Erythroblast (primary cell): ENCODE results near the gene DVL3.
"Not testable (repeated sequence)": the region's sequence is repeated elsewhere in the genome, so short reads cannot be mapped to it uniquely, and the experiment has no call there.

Source experiments
- DNase-seq, 2 experiments: peaks; one replicate each; lab custom pipeline; 2025; lab: John Stamatoyannopoulos, UW
- GATA1 ChIP-seq: IDR thresholded peaks from 2 replicates; pipeline ENCODE4 v1.6.1; 2011; ENCODE audit warnings: low read depth, mild to moderate bottlenecking, control low read depth, low read length, moderate library complexity
- POLR2A ChIP-seq: IDR thresholded peaks from 2 replicates; pipeline ENCODE4 v1.6.1; 2011; ENCODE audit warnings: mild to moderate bottlenecking, low read length

Gene DVL3

GRCh38 chr3:184154885-184155643 is at the start of gene DVL3:
Gene DVL3, plus strand, starts transcription at chr3:184155377. Its CDS starts 259 bp downstream, at chr3:184155636.
- DNase-seq, result peak; percentile 77 to 87
- TF ChIP-seq POLR2A, result no peak

GRCh38 chr3:184110316-184110725 is 44.9 kb upstream of the DVL3 start:
- no peak for TF ChIP-seq GATA1
- DNase-seq, result peak; percentile 21 to 42

- TF ChIP-seq GATA1 (no peak), POLR2A (no peak)
- no peak for DNase-seq
Measured at GRCh38 chr3:184116017-184116416, 39.2 kb upstream of the DVL3 start.

DNA sequence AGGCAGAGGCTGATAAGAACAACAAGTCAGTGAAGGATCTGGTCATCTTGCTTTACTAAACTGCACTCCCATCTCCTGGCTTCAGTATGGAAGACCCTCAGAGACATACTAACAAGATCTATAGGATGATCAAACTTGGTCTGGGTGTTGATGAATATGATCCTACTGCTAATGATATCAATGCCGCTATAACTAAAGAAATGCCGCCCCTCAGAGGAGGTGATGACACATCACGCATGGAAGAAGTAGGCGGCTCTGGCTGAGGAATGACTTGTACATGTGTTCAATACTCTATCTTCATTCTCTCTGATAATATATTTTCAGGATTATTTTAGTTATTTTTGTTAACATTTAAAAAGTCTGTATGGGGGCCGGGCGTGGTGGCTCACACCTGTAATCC is 37.5 kb upstream of the DVL3 start:
- DNase-seq, result peak; percentile 38 to 45
- TF ChIP-seq POLR2A, result no peak
- TF ChIP-seq GATA1, result no peak

DNA sequence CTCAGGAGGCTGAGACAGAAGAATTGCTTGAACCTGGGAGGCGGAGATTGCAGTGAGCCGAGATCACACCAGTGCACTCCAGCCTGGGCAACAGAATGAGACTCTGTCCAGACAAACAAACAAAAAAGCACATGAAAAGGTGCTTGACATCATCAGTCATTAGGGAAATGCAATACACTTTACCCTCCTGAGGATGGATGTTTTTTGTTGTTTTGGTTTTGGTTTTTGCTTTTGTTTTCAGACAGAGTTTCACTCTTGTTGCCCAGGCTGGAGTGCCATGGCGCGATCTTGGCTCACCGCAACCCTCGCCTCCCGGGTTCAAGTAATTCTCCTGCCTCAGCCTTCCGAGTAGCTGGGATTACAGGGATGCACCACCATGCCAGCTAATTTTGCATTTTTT is 34.1 kb upstream of the DVL3 start:
- not testable (repeated sequence) for DNase-seq

DNA sequence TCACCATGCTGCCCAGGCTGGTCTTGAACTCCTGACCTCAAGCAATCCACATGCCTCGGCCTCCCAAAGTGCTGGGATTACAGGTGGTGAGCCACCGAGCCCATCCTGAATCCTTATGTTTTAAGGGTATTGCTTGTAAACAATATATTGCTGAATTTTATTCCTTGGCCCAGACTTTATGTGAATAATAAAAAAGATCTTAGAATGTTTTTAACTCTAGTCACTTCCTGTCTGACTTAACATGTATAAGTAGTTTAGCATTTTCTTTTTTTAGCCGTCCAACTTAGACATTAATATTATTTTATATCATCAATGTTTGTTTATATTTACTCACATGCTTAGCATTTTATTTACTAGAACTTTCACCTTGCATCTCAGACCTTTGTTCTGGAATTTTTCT is 29.2 kb upstream of the DVL3 start:
- no peak for TF ChIP-seq GATA1
- no peak for TF ChIP-seq POLR2A
- no peak for DNase-seq

GRCh38 chr3:184129012-184129411 is 26.2 kb upstream of the DVL3 start:
- TF ChIP-seq GATA1 (no peak), POLR2A (no peak)
- DNase-seq, result peak; percentile 44 to 57

GRCh38 chr3:184132945-184133344 is 22.2 kb upstream of the DVL3 start:
- TF ChIP-seq POLR2A, result no peak
- no peak for TF ChIP-seq GATA1
- DNase-seq, result no peak

GRCh38 chr3:184133840-184134745 is 21.1 kb upstream of the DVL3 start:
- TF ChIP-seq POLR2A, result no peak
- no peak for TF ChIP-seq GATA1
- peak; percentile 67 to 75 for DNase-seq

- TF ChIP-seq POLR2A (no peak), GATA1 (no peak)
- DNase-seq, result peak in 1 of 2 experiments; percentile 69
Measured at GRCh38 chr3:184134746-184135148, 20.4 kb upstream of the DVL3 start.

DNA sequence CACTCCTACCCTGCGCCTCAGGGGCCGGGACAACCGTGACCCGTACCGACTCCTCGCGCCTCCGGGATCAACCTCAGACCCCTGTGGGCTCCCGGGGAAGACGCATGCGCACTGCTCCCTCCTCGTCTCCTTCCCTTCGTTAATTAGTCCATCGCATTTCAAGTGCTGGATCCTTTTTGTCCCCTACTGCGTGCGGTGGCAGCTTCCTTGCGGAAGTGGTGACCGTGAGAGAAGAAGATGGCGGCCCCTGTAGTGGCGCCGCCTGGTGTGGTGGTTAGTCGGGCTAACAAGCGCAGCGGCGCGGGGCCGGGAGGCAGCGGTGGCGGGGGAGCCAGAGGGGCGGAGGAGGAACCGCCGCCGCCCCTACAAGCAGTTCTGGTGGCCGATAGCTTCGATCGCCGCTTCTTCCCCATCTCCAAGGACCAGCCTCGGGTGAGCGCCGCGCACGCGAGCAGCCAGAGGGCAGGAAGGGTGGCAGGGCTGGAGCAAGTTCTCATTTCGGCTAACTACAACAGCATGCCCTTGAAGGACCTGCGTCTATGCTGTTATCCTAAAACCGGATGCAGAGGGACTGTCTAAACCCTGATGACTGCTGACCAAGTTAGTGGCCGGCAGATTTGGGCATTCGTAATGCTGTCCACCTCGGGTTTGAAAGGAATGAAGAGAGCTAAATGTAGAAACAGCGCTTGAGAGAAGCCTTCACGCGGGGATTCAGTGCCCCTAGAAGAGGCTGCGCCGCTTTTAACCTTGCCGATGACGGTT is 19.8 kb upstream of the DVL3 start, which contains the start of gene EIF2B5:
Gene EIF2B5 (plus strand): TSS at position 210 of the 762 bp plus-strand sequence. CDS start 28 bp downstream, at position 238.
- TF ChIP-seq POLR2A (peak; percentile 91), GATA1 (no peak)

GRCh38 chr3:184135911-184136260 is 19.3 kb upstream of the DVL3 start:
- no peak for TF ChIP-seq GATA1
- DNase-seq, result peak in 1 of 2 experiments; percentile 55

More for the DNA sequence above, 19.8 kb upstream of the DVL3 start, which contains the start of gene EIF2B5:
- DNase-seq, result peak; percentile 92 to 94

DNA sequence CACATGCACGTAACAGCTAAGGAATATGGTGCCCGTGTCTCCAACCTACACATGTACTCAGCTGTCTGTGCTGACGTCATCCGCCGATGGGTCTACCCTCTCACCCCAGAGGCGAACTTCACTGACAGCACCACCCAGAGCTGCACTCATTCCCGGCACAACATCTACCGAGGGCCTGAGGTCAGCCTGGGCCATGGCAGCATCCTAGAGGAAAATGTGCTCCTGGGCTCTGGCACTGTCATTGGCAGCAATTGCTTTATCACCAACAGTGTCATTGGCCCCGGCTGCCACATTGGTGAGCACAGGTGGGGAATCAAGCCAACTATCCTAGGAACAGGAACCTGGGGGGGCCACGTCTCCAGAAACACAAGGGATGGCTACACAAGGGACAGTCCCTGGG is 14.7 kb upstream of the DVL3 start:
- TF ChIP-seq POLR2A (no peak), GATA1 (no peak)
- DNase-seq, result no peak

DNA sequence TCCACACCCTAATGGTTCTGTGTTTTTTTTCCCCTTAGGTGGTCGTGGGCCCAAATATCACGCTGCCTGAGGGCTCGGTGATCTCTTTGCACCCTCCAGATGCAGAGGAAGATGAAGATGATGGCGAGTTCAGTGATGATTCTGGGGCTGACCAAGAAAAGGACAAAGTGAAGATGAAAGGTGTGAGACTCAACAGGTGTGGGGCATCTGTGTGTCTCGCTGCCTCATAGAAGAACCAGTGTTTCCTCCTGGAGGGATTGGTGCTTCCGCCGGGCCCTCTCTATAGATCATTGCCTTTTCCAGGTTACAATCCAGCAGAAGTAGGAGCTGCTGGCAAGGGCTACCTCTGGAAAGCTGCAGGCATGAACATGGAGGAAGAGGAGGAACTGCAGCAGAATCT is 13.0 kb upstream of the DVL3 start:
- DNase-seq, result no peak
- TF ChIP-seq POLR2A (no peak), GATA1 (no peak)
